ENCODE data around the gene FXYD4.

DNA sequence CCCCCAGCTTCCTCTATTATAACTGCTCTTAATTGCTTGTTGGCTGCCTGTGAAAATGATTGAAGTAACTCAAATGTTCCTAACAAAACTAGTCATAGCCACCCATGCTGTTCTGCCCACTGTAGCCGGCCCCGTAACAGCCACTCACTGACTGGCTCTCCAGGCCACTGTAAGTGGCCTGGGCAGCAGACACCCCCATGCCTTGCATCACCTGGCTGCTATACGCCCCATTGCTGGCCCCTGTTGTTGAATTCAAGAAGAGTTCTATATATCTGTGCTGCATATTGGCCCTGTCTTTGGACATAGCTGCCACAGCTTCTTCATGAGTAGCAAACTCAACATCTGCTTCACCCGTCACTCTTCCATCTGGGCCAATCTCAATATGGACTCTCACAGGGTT is 15.1 kb downstream of the FXYD4 start:
- TF ChIP-seq YY1 (IDR thresholded peaks at IDR 0.05; ENCODE audit: low read depth): no peak
- no peak for TF ChIP-seq NRF1 (IDR thresholded peaks at IDR 0.05; ENCODE audit: low read depth, low read length)
- TF ChIP-seq TAF1 (IDR thresholded peaks at IDR 0.05; ENCODE audit: borderline replicate concordance, low read depth, low read length): no peak
- no peak for TF ChIP-seq EP300 (IDR thresholded peaks at IDR 0.05; ENCODE audit: borderline replicate concordance in 1 of 2, low read depth in 1 of 2, low read length in 1 of 2)
- no peak for TF ChIP-seq TEAD4 (IDR thresholded peaks at IDR 0.05; ENCODE audit: borderline replicate concordance, insufficient read depth)
- TF ChIP-seq JUND (IDR thresholded peaks at IDR 0.05): no peak
- TF ChIP-seq GATA2 (CRISPR knock-in tag; IDR thresholded peaks at IDR 0.05): no peak
- TF ChIP-seq, protein P1, sequence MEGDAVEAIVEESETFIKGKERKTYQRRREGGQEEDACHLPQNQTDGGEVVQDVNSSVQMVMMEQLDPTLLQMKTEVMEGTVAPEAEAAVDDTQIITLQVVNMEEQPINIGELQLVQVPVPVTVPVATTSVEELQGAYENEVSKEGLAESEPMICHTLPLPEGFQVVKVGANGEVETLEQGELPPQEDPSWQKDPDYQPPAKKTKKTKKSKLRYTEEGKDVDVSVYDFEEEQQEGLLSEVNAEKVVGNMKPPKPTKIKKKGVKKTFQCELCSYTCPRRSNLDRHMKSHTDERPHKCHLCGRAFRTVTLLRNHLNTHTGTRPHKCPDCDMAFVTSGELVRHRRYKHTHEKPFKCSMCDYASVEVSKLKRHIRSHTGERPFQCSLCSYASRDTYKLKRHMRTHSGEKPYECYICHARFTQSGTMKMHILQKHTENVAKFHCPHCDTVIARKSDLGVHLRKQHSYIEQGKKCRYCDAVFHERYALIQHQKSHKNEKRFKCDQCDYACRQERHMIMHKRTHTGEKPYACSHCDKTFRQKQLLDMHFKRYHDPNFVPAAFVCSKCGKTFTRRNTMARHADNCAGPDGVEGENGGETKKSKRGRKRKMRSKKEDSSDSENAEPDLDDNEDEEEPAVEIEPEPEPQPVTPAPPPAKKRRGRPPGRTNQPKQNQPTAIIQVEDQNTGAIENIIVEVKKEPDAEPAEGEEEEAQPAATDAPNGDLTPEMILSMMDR (IDR thresholded peaks at IDR 0.05): no peak
